HG03064 (cell line): ENCODE measurements around the gene SMARCE1.

Experiments used
- ATAC-seq: cut with Tn5 transposase; IDR thresholded peaks from one replicate; pipeline ENCODE4 v1.9.1; 2021; ENCODE audit warnings: low read depth; ENCODE audit not compliant: unreplicated experiment

SMARCE1 gene

DNA sequence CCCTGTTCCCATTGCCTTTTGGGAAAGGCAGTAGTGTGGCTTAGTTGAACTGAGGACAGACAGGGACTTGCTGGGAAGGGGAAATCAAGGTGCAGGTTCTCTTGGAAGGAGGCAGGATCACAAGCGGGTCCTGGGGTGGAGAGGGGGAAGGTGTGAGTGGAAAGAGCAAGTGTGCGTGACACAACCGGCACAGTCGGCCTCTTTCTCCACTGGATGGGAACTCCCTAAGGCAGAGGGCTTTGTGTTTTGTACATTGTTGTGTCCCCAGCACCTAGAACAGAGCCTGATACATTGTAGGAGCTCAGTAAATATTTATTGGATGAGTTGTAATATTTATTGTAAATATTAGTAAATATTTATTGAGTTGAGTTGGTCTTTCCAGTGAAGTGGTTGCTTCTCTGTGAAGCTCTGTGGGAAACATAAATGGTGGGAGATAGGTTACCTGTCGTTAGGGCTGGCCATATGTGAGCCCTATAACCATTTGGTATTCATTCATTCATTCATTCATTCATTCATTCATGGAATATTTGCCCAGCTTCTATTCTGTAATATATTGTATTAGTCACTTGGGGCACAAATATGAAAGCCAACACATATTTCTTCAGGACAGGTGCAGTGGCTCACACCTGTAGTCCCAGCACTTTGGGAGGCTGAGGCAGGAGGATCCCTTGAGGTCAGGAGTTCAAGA, 34.0 kb downstream of the SMARCE1 start:
- ATAC-seq: no peak

GRCh38 chr17:40612599-40613244, 34.9 kb downstream of the SMARCE1 start:
- ATAC-seq: no peak

DNA sequence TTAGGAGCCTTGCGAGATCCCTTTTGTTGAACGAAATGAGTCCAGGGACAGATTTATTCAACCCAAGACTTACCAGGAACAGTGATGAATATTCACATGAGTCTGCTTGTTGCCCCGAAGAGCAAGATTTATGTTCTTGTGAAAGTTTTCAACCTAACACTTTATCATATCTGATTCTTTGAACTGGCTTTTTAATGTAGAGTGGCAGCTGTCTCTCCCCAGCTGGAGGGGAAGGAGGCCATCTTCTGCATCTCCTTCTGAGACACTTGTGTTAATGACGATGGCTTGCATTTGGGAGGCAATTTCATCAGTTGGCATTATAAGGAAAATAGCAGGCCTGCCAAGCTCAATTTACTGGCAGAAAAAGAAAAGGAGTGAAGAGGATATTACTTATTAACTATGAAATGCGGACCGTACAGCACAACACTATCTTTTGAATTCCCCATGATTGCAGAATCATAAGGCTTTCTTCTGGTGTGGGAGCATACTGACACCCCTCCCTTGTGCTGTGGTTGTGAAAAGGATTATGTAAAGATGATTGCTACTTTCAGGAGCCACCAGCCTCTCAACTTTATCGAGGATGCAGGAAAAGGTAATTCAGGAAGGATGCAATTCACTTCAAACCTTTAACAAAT, 35.7 kb downstream of the SMARCE1 start:
- no peak for ATAC-seq

DNA sequence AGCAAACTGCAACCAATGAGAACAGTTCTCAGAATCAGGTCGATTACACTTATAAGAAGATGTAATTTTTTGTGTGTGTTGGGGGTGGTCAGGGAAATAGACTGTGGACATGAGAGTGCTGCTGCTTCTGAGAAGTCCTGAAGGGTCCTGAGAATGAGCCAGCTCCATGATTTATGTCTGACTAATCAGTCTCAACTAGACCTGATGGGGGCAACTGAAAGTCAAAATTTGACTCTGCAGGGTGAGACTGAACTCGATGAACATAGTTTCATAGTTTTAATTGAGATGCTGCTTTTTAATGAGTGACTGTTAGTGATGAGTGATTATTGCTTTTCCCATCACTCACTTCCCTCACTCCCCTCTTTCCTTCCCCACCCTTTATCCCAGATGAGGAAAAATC, 37.3 kb downstream of the SMARCE1 start:
- no peak for ATAC-seq

DNA sequence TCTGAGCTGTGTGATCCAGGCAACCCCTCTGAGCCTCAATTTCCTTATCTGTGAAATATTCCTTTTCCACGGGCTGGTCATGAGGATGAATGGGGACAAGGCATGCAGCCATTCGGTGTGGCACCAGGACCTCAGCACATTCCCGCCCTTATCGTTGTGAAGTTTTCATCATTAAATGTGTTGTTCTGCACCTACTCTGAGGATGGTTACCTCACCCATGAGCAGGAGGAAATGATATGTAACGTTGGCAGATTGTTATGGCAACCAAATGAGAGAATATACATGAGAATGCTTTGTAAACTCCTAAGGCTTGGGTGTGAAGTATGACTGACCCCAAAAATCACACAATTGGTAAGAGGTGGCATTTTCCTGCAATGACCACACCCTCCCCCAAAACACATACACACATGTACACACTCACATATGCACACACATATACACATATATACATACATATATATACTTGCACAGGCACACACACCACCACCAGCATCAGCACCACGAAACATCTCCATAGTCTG, 39.5 kb downstream of the SMARCE1 start:
- ATAC-seq: no peak

DNA sequence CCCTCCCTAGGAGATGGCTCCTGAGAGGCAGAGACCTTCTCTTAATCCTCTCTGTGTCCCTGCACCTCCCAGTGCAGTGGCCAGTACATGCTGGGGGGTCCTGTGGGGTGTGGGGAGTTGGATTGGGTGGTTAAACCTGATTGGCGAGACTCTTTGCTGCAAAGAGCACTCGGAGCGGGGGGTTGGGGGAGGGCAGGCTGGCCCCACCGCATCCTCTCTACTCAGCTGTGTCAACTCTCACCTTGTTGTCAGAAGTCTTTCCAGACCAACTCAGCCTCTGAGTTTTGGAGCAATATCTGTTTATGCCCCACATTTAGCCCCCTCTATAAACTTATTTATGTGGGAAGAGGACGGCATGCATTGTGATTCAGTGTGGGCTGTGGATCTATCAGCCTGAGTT, 40.0 kb downstream of the SMARCE1 start:
- no peak for ATAC-seq

- ATAC-seq: no peak
These were observed 40.9 kb downstream of the SMARCE1 start for GRCh38 chr17:40606548-40607353.

GRCh38 chr17:40605306-40605705, 42.3 kb downstream of the SMARCE1 start:
- ATAC-seq: no peak

DNA sequence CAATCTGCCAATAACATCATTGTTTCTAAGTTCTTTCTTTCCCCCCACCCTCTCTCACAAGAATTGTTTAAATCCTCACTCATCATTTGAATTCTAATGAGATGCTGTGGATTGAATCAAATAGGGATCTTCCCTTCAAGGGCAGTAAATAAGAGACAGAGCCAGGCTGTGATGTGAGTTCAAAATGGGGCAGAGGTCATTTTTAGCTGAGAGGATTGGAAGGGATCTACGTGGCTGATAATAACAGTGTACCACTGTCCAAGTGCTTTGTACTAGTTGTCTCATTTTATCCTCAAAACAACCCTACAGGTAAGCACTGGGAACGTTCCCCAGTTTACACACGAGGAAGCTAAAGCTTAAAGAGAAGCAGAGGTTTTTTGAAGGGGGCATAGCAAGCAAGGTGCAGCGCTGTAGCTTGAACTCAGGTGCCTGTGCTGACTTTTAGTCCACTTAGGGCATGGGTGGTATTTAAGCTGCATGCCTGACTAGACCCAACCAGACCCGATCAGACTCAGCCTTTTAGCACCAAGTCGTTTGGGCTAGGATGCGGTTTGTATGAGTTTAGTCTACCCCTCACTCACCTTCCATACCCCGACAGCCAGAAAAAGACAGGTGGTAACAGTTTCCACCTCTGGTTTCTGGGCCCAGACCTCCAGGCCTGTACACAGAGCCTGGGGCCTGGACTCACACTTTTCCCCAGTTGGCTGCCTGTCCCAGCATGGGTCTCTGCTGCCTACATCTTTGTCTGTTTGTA, 43.1 kb downstream of the SMARCE1 start:
- ATAC-seq: no peak

DNA sequence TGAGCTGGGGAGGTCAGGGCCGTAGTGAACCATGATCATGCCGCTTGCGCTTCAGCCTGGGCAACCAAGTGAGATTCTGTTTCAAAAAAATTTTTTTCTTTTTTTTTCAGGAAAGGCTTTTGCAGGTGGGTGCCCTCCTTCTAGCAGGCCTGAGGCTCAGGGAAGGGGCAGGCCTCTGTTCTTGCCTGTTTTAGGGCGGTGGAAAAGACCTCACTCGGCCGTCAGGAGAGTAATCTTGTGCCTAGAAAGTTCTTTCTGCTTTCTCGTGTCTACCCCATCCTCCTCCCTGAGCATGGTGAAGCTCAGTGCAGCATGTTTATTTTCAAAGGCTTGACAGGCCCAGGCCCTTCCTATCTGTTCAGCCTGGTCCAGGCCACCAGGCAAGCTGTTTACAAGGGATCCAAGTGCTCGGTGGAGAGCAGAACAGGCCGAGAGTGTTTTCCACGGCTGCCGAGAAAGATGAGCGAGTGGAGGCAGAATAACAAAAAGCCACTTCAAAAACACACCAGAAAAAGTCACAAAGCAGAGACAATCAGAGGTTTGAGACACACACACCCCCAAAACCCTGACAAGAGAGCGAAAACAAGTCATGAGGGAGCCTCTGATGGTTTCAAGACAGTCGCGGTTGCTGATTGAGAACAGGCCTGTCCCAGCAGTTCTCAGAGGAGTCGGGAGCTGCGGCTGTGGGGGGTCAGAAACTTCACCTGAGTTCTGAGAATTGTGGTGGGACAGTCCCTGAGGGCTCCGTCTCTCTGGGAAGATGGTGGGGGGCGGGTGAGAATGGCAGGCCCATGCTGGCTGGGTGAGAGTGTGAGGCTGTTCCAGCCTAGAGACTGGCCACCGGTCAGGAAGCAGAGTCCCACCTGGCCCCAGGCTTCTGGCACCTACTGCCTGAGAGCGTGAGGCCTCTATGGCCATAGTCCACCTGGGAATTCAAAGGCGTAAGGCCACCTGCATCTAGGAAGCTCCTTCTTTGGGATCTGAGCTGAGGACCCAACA, 44.9 kb downstream of the SMARCE1 start:
- no peak for ATAC-seq

GRCh38 chr17:40600486-40601046, 47.1 kb downstream of the SMARCE1 start:
- ATAC-seq: no peak

DNA sequence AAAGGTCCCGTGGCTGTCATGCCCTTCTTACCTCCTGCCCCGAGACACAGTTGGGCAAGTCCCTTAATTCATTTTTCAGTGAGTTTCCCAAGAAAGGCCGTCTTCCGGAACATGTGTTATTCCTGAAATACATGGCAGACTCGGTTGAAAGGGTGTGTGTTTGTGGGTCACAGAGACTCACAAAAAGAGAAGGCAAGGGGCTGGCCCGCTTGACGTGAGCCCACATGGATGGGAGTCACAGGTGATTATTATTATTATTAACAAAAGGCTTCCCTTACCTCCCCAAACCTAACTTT, 48.2 kb downstream of the SMARCE1 start:
- ATAC-seq: no peak

- ATAC-seq: peak; percentile 60
These were observed 48.8 kb downstream of the SMARCE1 start for GRCh38 chr17:40598619-40599467.

GRCh38 chr17:40598301-40598618, 49.4 kb downstream of the SMARCE1 start:
- no peak for ATAC-seq

DNA sequence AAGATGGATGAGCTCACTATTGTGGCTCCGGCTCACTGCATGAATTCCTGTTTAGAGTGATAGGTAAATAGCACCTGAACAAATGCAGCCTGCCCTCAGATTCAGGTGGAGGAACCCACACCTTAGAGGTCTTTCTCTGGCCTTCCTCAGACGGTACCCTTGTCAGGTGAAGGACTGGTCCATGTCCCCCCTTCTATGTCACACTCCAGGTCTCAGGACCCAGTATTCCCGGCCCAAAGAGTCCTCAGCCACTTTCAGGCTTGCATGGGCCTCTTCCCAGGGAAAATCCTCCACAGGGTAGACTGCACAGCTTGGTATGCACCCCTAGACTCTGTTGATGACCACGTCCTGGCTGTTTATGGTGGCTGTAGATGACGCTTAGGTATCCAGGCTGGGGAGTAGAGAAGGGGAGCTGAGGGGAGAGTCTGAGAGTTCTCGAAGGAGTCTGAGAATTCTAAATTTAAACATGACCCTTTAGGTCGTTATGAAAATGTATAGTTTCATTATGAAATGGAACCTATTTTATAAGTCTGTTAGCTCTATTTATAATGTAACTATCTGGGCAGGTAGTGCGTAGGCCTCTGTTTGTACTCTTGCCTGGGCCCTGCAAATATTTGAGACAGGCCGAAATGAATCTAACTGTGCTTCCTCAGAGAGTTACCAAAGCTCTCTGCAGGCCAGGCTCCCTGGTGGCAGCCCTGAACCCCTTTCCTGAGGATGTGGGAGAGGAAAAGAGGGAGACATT, 49.9 kb downstream of the SMARCE1 start:
- no peak for ATAC-seq

DNA sequence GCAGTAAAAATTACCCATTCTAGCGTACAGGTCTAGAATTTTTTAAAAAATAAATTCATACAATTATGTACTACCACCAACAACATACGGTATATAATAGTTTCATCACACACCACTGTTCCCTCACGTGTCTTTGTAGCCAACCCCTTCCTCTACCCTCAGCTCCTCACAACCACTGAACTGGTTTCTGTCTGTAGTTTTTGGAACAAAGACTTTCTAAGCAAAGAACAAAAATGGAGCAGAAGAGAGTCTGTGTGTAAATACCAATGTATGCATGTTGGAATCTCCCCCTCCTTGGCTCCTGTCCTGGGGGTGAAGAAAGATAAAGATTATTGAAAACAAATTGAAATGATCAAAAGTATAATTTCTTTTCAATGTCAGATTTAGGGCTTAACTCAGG, 50.5 kb downstream of the SMARCE1 start:
- ATAC-seq: no peak

GRCh38 chr17:40596261-40596919, 51.2 kb downstream of the SMARCE1 start:
- ATAC-seq: no peak
